Measurements from ENCODE around the gene ZNF540.
"Not testable (repeated sequence)": the region's sequence is repeated elsewhere in the genome, so short reads cannot be mapped to it uniquely, and the experiment has no call there.

ZNF540 gene
- 0 to 1.9 (median 0.56) reads per million in 18 experiments for total RNA-seq

DNA sequence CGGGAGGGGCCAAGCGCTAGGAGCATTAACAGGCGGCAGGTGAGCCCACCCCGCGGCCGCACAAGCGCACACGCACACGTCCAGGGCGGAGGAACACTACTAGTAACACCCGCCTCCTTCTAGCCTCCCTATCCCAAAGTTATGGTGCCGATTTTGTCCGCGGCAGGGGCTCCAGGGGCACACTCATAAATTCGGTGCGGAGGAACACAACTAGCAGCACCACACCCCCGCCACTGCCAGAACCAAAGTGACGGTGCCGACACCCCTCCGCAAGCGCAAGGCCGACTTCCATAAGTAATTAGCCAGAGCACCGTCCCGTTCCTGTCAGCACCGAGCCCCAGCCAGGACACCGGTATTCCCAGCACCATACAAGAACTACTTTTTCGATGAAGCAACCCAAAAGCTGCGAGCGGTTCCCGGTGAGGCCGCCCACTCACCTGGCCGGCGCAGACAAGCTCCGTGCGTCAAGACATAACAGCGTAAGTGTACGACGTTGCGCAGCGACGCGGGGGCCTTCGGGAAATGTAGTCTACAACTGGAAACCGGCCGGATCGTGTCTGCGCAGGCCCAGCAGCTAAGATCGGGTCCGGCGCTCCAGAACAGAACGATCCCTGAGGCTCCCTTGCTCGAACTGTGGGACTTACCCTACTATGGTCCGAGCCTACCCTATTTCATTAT, at the start of gene ZNF540, which contains the start of gene ZNF571:
Gene ZNF540 (plus strand): TSS at position 573 of the 678 bp plus-strand sequence. CDS start 3,572 bp downstream, outside the sequence.
Gene ZNF571 (minus strand): TSS at position 489 of the 678 bp plus-strand sequence. CDS start 8,116 bp downstream, outside the sequence.
- peak; percentile 93 to 97 for DNase-seq

GRCh38 chr19:37551129-37551993, 43.3 kb upstream of the ZNF540 start:
- peak; percentile 70 to 80 for DNase-seq

- no peak for DNase-seq
These were observed 31.2 kb upstream of the ZNF540 start for GRCh38 chr19:37563518-37563917.

- no peak for DNase-seq
These were observed 29.9 kb upstream of the ZNF540 start for GRCh38 chr19:37564624-37565369.

DNA sequence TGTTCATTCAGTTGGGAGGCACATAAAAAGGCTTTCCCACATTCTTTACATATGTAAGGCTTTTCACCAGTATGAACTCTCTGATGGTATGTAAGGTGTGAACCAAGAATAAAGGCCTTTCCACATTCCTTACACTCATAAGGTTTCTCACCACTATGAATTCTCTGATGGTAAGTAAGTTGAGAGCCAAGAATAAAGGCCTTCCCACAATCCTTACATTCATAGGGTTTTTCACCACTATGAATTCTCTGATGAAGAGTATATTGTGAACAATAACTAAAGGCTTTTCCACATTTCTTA, 29.4 kb upstream of the ZNF540 start:
- DNase-seq, result no peak

DNA sequence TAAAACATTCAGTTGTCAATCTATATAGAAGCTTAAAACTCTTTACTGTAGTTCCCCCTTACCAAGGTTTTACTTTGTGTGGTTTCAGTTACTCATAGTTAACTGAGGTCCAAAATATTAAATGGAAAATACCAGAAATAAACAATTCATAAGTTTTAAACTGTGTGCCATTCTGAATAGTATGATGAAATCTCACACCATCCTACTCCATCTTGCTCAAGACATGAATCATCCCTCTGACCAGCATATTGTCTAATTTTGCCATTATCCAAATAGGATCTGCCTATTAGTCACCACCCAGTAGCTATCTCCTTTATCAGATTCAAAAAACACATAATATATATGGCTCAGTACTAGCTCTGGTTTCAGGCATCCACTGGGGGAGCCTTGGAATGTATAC, 22.5 kb upstream of the ZNF540 start:
- DNase-seq, result peak; percentile 30 to 37

DNA sequence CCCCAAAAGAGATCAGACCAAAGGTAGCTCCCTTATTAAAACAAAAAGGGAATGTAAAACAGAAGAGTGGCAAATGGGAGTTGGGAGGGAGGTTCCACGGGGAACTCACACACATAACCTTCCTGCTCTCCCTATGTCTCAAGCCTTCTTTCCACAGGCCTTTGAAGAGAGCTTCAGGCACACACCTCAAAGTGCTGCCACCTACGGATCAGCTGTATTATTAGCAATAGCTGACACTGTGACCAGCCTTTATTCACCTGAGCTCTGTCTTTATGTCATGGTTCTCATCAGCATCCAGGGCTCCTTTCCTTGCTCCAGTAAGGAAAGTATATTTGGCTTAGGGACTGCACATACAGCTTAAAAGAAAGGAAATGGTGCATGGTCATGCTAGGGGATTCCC, 11.3 kb upstream of the ZNF540 start:
- DNase-seq, result no peak

DNA sequence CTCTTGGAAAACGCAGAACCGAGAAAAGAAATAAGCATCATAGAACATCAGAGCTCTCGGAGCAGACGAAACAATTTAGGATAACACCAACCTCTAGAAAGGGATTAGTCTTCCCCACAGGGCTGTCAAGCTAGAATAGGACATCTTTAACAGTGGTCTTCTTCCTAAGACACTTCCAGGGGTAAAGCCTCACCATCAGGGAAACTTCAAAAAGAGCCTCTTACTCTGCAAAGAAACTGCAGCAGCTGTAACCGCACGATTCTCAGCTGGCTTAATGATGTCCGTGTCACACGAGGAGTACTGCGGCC, 726 bp upstream of the ZNF540 start:
- no peak for DNase-seq

DNA sequence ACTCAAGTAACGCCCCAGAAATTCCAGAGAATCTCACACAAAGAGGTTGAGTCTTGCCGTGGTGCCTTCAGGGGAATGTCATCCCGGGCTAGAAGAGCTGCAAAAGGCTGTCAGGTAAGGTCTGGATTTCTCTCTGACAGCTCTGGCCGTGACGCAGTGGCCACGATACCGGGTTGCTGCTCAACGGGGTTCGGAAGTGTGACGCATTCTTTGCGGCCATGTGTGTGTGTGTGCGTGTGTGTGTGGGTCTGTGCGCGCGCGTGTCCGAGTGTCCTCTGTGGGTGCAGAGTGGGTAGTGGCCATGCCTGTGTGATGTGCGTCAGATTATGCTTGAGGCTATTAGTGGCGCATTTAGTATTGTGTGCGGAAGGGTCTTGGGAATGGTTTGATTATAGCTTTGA, 306 bp downstream of the ZNF540 start:
- DNase-seq, result peak; percentile 36 to 71

GRCh38 chr19:37635076-37636056, 40.7 kb downstream of the ZNF540 start:
- no peak for DNase-seq

DNA sequence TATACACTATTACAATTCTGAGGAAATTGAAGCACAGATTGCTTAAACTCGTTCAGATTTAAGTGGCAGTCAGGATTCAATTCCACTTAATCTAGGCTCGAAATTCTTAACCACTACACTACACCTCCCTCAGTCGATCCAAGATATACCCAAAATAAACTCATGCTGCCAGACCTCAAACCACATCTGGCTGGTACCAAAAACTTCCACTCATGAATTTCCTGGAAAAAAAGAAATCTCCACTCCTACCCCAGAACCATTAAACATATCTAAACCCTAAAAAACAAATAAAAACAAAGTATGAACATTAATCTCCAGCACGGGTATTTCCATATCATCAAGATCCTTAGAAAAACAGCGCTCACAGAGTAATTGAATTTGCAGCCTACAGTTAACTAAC, 59.4 kb downstream of the ZNF540 start:
- DNase-seq, result no peak

DNA sequence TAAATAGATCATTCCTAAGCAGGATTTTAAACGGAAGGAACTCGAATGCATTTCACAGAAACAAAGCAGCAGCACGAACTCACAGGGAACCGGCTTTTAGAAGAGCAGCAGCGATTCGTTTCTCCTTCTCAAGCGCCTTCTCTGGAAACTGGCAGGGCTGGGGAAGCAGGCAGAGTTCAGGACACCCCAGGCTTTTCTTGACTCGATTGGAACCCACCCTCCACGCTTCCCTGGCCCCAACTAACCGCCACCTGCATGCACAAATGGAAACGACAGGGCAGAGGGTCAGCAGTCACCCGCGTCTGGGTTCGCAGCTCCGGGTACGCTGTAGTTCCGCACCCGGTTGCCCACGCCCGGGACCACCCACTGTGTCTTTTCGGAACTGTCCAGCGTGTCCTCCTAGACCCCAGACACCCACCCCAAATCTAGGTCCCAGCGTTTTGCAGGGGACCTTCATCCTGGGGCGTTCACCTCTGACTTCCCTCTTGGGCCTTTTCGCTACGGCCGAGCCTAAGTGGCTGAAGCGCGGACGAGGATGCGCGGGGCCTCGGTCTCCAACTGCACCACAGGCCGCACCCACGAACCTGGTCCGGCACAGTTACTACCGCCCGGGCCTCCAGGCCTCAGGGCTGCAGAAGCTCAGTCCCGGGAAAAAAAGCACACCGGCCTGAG, 60.1 kb downstream of the ZNF540 start:
- DNase-seq, result peak; percentile 32 to 53

DNA sequence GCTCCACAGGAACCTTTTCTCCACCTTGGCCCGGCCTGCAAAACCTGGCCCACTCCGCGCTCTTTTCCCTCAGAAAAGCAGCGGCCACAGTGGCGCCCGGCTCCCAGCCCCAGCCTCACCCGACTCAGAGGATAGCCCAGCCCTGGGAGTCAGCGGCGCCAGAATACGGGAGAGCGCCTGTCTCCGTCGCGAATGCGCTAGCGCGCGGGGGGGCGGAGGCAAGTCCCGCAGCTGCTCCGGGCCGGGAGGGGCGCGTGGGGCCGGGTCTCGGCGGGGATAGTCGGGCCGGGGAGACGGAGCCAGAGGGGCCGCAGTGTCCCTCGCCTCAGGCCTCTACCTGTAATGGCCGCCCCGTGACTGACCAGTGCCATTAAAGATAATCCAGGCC, 60.6 kb downstream of the ZNF540 start, which contains the start of gene ZFP30:
Gene ZFP30 (minus strand): TSS at position 165 of the 388 bp plus-strand sequence. CDS start 7,643 bp downstream, outside the sequence.
- peak; percentile 49 to 82 for DNase-seq

DNA sequence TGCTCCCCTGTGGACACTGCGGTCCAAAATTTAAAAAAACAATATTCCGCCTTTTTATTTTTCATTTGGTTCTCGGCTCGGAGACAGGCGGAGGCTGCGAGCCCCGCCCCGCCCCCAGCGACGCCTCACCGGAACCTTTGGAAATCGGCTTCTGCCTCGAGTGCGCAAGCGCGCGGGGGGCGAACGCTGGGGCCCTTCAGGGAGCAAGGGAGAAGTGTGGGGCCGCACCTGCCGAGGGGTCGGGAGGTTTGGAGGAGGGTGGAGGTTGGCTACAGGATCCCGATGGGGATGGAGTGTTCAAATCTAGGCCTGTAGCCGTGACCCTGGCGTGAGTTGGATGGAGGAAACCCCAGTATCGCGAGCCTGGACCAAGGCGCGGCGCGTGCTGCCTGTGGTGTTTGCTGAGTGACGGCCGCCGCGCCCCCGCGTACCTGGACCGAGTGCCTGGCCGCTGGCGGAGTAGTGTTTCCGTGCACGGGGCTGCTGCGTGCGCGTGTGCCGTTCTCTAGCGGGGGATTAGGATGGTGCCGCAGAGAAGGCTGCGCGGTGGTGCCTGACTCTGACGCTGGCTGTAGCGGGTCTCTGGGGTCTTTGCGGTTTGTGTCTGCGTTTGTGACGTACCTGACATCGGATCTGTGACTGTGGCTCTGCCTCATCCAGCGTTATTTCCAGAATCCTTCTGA, 61.2 kb downstream of the ZNF540 start:
- peak; percentile 74 to 81 for DNase-seq

DNA sequence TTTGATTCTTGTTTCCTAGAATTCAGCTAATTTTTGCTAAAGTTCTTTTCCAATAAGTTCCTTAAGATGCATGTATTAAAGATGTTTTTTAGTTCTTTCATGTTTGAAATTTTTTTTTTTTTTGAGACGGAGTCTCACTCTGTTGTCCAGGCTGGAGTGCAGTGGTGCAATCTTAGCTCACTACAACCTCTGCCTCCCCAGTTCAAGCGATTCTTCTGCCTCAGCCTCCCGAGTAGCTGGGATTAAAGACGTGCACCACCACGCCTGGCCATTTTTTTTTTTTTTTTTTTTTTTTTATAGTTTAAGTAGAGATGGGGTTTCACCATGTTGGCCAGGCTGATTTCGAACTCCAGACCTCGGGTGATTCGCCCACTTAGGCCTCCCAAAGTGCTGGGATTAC, 62.5 kb downstream of the ZNF540 start:
- DNase-seq, result not testable (repeated sequence)
